Retinal pigment epithelial cell (primary cell): ENCODE measurements around the gene UBE2V1.
"Not testable (repeated sequence)": the region's sequence is repeated elsewhere in the genome, so short reads cannot be mapped to it uniquely, and the experiment has no call there.

Experiments
- DNase-seq: peaks from one replicate; pipeline ENCODE4 v3.0.0-alpha.2; 2010; ENCODE audit warnings: low read depth
- H3K4me3 ChIP-seq: 2 replicates; pipeline ENCODE4 v1.5.1; 2011; ENCODE audit warnings: mild to moderate bottlenecking, low read length, control low read depth, moderate library complexity
- TF ChIP-seq, protein P1 (sequence below): conservative IDR thresholded peaks from 2 replicates; pipeline ENCODE4 v1.5.1; 2011; ENCODE audit warnings: low read depth, low read length, control low read depth, inconsistent platforms

The UBE2V1 gene

DNA sequence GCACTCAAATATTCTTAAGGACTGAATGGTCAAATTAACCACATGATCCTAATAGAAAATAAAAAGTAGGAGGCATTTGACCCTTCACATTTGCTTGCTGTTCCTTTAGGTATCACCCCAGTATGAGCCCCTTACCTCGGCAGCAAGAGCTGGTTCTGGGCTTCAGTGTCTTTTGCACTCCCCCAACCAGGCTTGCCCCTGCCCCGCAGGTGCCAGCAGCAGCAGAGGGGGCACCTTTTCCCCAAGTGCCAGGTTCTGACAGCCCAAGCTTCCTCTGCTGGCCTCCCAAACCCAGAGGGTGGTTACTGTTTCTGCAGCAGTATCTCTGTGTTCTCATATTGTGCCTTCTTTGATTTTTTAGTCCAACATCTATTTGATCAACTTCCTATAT, 23.2 kb downstream of the UBE2V1 start:
- no peak overlapping the region for H3K4me3 ChIP-seq
- DNase-seq = no peak
- TF ChIP-seq, protein P1, sequence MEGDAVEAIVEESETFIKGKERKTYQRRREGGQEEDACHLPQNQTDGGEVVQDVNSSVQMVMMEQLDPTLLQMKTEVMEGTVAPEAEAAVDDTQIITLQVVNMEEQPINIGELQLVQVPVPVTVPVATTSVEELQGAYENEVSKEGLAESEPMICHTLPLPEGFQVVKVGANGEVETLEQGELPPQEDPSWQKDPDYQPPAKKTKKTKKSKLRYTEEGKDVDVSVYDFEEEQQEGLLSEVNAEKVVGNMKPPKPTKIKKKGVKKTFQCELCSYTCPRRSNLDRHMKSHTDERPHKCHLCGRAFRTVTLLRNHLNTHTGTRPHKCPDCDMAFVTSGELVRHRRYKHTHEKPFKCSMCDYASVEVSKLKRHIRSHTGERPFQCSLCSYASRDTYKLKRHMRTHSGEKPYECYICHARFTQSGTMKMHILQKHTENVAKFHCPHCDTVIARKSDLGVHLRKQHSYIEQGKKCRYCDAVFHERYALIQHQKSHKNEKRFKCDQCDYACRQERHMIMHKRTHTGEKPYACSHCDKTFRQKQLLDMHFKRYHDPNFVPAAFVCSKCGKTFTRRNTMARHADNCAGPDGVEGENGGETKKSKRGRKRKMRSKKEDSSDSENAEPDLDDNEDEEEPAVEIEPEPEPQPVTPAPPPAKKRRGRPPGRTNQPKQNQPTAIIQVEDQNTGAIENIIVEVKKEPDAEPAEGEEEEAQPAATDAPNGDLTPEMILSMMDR = no peak

DNA sequence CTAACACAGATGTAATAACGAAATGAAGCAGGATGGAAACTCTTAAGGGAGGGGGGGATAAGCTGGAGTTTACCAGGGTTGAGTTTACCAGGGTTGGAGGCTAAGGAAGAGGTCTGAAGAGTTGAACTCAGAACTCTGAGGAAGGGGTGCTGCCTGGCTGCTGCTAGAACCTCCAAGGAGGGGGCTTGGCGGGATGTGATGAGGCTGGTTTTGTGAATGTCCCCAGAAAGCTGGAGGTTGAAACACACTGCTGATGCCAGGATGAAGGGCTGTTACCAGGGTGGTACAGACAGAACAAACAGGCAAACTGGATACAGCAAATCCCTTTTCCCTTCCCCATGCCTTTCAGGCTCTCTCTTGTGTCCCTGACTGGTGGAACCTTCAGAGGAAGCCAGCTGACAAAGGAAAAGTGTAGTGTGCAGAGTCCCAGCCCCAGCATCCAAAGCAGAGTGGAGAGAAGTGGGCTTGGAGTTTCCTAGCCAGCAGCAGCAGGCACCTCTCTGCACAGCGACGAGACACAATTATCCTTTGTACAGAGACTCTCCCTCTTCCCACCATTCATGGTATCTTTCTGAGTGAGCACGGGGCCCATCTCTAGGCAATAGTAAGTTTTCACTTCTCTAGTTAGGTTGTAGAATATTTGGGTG, 23.7 kb downstream of the UBE2V1 start:
- no peak for DNase-seq
- no peak overlapping the region for H3K4me3 ChIP-seq
- TF ChIP-seq, protein P1 = no peak

DNA sequence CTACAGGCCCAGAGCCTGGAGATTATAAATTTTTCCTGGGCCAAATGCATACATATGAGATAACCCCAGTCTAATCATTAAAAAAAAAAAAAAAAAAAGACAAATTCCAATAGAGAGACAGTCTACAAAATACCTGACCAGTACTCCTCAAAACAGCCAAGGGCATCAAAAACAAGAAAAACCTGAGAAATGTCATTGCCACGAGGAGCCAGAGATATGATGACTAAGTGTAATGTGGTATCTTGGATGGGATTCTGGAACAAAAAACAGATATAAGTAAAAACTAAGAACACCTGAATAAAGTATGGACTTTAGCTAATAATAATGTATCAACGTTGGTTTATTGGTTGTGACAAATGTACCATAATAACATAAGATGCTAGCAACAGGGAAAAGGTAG, 24.9 kb downstream of the UBE2V1 start:
- H3K4me3 ChIP-seq = no peak overlapping the region
- DNase-seq = no peak
- TF ChIP-seq, protein P1 = no peak

DNA sequence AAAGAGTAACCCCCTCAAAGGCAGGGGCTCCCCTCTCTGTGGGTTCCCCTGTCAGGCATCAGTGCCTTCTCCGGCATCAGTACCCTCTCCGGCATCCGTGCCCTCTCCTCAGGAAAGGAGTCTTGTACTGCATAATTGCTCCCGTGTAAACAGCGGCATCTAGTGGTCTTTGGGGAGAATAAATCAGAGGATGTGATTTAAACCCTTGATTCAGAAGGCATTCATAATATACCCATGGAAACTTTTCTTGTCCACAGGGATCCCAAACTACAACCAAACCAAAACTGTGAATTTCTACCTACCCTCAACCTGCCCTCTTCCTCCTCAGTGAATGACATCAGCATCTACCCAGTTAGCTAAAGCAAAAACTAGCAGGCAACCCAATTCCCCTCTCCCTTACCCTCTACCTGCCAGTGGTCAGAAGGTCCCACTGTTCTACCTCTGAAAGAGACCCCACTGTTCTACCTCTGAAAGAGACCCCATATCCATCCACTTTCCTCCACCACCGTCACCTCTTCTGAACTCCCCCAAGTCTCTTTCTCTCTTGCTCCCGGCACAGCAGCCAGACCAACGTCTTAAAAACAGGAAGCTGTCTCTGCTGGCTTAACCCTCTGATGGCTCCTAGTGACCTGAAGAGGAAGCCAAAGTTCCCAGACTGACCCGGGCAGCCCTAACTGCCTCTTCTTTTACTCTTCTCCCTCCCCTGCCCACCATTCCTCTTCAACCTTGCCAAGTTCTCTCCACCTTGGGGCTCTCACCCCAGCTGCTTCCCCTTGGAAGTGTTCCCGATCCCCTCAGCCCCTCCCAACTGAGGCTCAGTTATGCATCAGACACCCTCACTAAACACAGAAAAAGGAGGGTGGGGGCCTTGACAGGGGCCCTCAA, 27.2 kb downstream of the UBE2V1 start:
- H3K4me3 ChIP-seq = no peak overlapping the region
- DNase-seq = no peak
- TF ChIP-seq, protein P1 = peak; percentile 89

DNA sequence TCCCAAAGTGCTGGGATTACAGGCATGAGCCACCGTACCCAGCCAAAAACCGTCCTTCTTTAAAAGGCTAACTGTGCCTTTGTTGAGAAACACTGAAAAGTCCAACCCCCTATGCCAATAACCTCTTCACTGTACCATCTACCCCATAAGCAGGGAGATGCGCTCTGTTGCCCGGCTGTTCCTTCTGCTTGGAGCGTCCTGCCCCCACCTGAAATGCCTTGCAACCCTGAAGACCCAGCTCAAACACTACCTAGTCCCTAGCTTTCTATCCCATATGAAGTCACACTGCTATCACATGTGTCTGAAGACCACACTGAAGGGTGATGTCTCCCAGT, 27.8 kb downstream of the UBE2V1 start:
- no peak overlapping the region for H3K4me3 ChIP-seq
- DNase-seq = no peak
- TF ChIP-seq, protein P1 = no peak

DNA sequence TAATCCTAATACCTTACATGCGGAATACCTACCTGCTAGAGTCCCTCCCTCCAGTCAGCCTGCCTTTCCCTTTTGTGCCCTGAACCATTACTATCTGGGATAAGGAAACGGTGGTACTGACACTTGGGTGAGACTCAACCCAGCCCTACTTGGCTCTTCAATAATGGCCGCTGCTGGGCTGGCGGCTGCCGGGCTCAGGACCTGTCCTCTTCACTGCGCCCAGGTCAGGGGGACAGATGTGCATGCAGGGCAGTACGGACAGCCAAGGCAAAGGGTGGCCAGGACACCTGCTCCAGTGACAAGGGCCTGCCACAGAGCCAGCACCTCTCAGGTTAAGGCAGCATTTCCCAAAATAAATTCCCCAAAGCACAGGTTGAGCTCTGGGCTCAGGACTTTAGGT, 29.9 kb downstream of the UBE2V1 start:
- TF ChIP-seq, protein P1 = no peak
- no peak for DNase-seq

DNA sequence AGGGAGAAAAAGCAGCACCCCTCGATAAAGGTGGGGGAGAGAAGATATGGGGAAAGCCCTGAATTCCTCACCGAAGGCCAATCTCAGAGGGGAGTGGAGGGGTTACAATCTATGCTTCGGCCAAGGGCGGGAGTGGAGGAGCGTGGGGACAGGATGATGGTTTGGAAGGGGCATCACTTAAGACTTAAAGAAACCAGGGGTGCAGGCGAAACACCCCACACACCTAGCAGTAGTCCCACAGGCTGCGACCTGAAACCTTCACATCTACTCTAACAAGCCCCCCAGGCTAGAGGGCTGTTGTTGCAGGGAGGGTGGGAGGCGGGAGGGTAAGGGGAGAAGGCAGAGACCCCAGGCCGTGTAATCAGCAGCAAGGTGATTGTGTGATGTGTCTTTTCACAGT, 30.9 kb downstream of the UBE2V1 start:
- DNase-seq, H3K4me3 ChIP-seq: not testable (repeated sequence)

More for the DNA sequence above, 29.9 kb downstream of the UBE2V1 start:
- H3K4me3 ChIP-seq = no peak overlapping the region
